Uterus (tissue), 2 donors: ENCODE results near the gene MYH7.

Experiments used
- CTCF ChIP-seq, 4 experiments: fragments of 200-600 bp in 2 of 4; fragments of 450-650 bp in 2 of 4; sonication (generic) in 2 of 4; IDR thresholded peaks; one replicate each; pipeline ENCODE4 v1.5.1; 2016 to 2019; ENCODE audit warnings: antibody characterized with exemption in 4 of 4, mild to moderate bottlenecking in 2 of 4, moderate library complexity in 1 of 4
- POLR2A ChIP-seq, 2 donors: fragments of 450-650 bp; IDR thresholded peaks; one replicate each; pipeline ENCODE4 v1.6.1; 2016; ENCODE audit warnings: antibody characterized with exemption in 2 of 2, mild to moderate bottlenecking in 1 of 2, moderate library complexity in 1 of 2

DNA sequence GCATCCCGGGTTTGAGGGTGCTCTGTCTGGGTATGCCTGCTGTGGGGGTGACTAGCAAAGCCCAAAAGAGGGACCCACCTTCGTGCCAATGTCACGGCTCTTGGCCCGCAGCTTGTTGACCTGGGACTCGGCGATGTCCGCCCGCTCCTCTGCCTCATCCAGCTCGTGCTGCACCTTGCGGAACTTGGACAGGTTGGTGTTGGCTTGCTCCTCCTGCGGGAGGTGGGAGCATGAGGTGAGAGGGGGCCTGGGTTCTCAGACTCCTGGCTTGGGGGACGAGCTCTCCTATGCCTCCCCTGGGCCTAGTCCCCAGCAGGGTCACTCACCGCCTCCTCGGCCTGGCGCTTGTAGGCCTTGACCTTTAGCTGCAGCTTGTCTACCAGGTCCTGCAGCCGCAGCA lies 21.8 kb downstream of the MYH7 start:
- TF ChIP-seq POLR2A (IDR thresholded peaks at IDR 0.05) = no peak
- no peak for TF ChIP-seq CTCF (IDR thresholded peaks at IDR 0.05)
